Astrocyte of the spinal cord (primary cell): Measurements from ENCODE around the gene WDFY4.
A peak's percentile ranks its signal among the peaks of the same experiment; 100 is the strongest.

Experiments used
- DNase-seq: peaks from one replicate; pipeline ENCODE4 v3.0.0; 2011; ENCODE audit warnings: low read depth, low spot score
- H3K4me3 ChIP-seq: 2 replicates; pipeline ENCODE4 v1.5.1; 2011; ENCODE audit warnings: low read depth, mild to moderate bottlenecking, low read length, moderate library complexity
- CTCF ChIP-seq: IDR thresholded peaks from 2 replicates; pipeline ENCODE4 v1.5.1; 2012; ENCODE audit warnings: low read depth, mild to moderate bottlenecking, low read length, inconsistent platforms
- in situ Hi-C: cut with HindIII; loops from 2 replicates; pipeline ENCODE4 v1.10.0; 2017; ENCODE audit warnings: low sequenced_read_pairs

The WDFY4 gene

GRCh38 chr10:48944171-48944570, 259.5 kb downstream of the WDFY4 start:
- H3K4me3 ChIP-seq, result no peak overlapping the region
- in situ Hi-C loops, result no loop called here
- no peak for DNase-seq
- TF ChIP-seq CTCF, result no peak

- in situ Hi-C loops, result no loop called here
- DNase-seq, result no peak
- no peak overlapping the region for H3K4me3 ChIP-seq
- TF ChIP-seq CTCF, result no peak
These were observed 260.9 kb downstream of the WDFY4 start for GRCh38 chr10:48945441-48946130.

GRCh38 chr10:48946332-48946731, 261.7 kb downstream of the WDFY4 start:
- no peak for TF ChIP-seq CTCF
- in situ Hi-C loops, result no loop called here
- no peak for DNase-seq
- H3K4me3 ChIP-seq, result no peak overlapping the region

- no peak for TF ChIP-seq CTCF
- in situ Hi-C loops, result no loop called here
- DNase-seq, result peak; percentile 34
- no peak overlapping the region for H3K4me3 ChIP-seq
These were observed 262.3 kb downstream of the WDFY4 start for GRCh38 chr10:48946891-48947500.

- in situ Hi-C loops, result no loop called here
- H3K4me3 ChIP-seq, result no peak overlapping the region
- DNase-seq, result no peak
- no peak for TF ChIP-seq CTCF
These were observed 263.2 kb downstream of the WDFY4 start for GRCh38 chr10:48947690-48948469.

- no peak for TF ChIP-seq CTCF
- in situ Hi-C loops, result no loop called here
These were observed 263.9 kb downstream of the WDFY4 start for GRCh38 chr10:48948470-48949037.

More at GRCh38 chr10:48948470-48949037, 263.9 kb downstream of the WDFY4 start:
- H3K4me3 ChIP-seq, result no peak overlapping the region
- DNase-seq, result no peak
